SH-SY5Y (cell line): ENCODE measurements around the gene CXCR5.

Source experiments
- GATA2 ChIP-seq: IDR thresholded peaks from 2 replicates; pipeline ENCODE4 v1.6.1; 2011; ENCODE audit warnings: mild to moderate bottlenecking, low read depth, low read length
- GATA3 ChIP-seq: IDR thresholded peaks from 2 replicates; pipeline ENCODE4 v1.6.1; 2011; ENCODE audit warnings: low read depth, mild to moderate bottlenecking, low read length, moderate library complexity

DNA sequence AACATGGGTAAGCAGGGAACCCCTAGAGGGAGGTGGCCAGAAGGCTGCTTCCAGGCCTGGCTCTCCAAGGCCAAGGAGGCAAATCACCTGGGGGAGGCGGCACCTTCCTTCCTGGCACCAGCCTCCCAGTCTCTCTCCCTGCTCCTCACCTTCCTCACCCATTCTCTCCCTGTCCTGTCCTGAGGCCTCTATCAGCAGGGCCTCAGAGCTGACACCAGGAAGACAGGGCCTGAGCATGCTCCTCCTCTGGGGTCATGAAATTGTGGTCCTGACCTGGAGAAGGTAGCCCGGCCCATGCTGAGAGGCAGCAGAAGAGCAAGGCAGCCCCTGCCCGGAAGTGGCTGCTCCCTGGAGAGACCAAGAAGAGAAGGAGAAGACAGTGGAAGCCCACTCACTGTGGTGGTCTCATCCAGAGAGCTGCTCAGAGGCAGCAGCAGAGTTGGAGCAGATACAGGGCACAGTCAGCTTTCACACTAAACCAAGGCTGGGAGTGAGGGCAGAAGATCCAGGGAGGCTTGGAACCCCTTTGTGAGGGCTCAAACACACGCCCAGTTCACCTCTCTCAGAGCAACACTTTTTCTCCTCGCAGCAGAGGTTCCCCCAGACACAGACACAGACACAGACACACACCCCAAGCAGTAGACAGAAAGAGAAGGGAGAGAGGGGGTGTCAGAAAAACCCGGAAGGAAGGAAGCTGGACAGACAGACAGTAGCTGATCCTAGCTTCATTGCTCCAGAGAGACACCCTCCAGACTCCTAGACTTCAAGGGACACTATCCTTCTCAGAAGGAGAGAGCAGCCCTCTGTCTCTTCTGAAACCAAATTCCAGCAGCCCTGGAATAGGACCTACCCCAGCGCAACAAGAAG lies 40.3 kb downstream of the CXCR5 start:
- TF ChIP-seq GATA2 (no peak), GATA3 (no peak)
